Measurements from ENCODE around the gene CELF4.

Gene CELF4

DNA sequence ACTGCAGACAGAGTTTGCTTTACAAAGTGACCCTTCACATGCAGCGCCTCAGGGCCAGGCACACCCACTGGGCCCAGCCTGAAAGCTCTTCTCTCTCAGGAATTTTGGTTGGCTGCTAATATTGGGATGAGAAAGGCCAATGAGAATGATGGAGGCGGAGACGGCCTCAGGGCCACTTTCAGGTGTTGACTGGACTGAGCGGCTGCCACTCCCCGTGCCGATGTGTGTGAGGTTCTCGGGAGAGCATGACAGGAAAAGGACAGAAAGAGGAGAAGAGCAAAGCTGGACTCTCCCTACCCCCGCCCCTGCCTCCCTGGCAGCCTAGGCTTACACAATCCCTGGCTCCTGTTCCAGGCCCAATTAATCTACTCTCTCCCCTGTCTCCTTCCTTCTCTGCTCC, 155.7 kb downstream of the CELF4 start:
- no peak for ATAC-seq
- DNase-seq, result no peak

- DNase-seq (no peak), ATAC-seq (no peak)
These were observed 156.8 kb downstream of the CELF4 start for GRCh38 chr18:37408676-37409265.

DNA sequence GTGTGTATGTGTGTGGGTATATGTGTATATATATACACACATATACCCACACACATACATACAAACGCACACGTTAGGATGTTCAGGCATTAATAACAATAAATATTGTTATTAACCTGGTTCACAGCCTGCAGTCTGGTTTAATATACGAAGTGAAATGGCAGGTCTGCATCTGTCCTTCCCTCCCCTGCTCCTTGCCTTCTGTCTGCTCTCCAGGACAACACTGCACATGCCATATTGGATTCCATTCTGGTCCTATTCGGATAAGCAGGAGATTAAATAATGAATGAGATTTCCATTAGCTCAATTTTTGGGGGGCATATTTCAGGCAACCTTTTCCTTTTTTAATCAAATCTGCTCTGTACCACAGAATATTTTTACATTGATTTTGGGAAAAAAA, 158.0 kb downstream of the CELF4 start:
- DNase-seq, result no peak
- no peak for ATAC-seq

DNA sequence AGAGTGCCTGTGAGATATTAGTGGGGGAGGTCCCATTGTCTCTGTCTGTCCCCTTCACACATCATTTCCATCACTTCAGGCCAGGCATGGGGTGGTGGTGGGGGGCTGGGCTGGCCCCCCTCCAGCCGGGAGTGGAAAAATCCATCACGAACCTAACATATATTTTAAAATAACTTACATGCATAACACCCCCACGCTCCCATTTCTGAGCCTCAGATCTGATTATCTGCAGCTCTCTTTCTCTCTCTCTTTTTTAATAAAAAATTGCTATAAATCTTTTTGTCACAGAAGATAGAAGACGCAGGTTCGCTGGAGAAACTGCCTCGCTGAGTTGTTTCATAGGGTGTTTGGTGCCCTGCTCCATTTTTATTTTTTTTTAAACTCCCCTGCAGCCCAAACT, 159.8 kb downstream of the CELF4 start:
- no peak for DNase-seq
- ATAC-seq, result no peak

GRCh38 chr18:37405229-37405628, 160.4 kb downstream of the CELF4 start:
- ATAC-seq (no peak), DNase-seq (no peak)

GRCh38 chr18:37403788-37404187, 161.8 kb downstream of the CELF4 start:
- DNase-seq (no peak), ATAC-seq (no peak)

DNA sequence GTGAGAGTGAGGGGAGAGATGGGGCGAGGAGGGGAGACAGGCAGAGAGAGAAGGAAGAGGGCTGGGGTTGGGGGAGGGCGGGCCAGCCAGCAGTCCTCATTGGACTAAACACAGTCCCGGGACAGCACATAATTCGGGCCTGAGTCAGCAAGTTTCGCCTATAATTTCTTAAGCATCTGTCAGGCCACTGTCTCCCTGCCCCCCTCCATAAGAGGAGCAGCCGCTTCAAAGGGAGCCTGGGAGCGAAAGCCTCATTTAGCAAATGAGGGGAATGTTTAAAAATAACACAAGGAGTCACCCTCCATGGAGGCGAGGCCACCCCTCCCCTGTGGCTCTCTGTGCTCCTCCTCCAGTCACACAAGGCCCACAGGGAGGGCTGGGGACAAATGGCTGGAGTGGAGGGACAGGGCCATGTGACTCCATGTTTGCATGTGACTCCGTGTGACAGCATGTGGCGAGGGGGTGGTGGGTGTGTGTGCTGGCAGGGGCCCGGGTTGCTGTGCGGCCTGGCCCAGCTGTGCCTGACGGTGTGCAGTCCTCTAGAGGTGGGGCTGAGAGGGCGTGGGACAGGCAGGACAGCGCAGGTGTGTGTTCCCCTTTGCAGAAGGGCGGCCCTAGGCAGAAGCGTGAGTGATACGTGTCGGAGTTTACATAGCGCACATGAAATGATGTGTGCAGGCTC, 162.4 kb downstream of the CELF4 start:
- ATAC-seq (no peak), DNase-seq (no peak)

- no peak for ATAC-seq
These were observed 162.9 kb downstream of the CELF4 start for GRCh38 chr18:37402735-37403099.

GRCh38 chr18:37400802-37401201, 164.8 kb downstream of the CELF4 start:
- DNase-seq, result no peak
- no peak for ATAC-seq

More at GRCh38 chr18:37402735-37403099, 162.9 kb downstream of the CELF4 start:
- DNase-seq, result no peak

DNA sequence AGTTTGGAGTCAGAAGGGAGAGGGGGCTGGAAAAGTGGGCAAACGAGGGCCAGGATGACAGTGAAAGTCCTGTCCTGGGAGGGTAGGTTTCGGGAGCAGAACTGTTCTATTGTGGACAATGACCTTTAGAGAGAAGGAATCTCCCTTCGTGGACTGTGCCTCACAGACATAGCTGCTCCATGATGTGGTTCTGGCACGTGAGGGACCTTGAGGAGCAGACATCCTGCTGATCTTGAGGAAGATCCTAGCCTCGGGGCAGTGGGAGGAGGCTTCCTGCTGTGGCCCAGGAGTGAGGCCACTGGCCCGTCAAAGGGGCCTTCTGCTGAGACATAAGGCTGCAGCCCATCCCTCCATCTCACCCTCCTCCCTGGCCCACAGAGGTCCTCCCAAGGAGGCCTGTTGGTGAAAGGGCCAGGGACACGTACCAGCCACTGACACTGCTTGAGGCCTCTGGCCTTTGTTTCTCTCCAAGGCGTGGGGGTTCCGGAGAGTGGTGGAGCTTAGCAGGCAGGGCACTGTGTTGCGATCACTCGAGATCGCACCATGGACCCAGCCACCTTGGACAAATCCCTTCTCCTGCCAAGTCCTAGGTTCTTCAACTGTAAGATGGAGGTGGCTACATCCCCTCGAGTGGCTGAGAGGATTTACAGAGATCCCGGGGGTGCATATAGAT, 167.2 kb downstream of the CELF4 start:
- DNase-seq (no peak), ATAC-seq (no peak)

- DNase-seq, result no peak
- no peak for ATAC-seq
These were observed 167.8 kb downstream of the CELF4 start for GRCh38 chr18:37397814-37398213.

GRCh38 chr18:37396971-37397720, 168.5 kb downstream of the CELF4 start:
- ATAC-seq, result no peak
- no peak for DNase-seq

DNA sequence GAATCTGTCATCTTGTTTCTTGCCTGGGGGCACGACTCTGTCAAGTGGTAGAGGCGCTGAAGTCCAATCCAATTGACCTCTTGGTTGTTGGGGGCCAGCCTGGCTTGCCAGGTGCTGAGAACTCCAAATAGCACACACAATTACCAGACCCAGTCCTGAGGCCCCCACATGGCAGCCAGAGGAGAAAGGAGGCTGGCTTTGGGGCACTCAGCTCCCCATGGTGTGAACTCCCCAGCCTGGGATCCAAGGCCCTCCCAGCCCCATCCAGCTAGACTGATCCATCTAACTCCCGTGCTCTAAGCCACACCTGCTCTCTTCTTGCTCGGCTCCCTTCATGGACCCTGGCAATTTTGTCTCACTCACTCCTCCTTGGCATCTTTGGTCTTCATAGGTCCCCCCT, 170.0 kb downstream of the CELF4 start:
- no peak for DNase-seq
- no peak for ATAC-seq

DNA sequence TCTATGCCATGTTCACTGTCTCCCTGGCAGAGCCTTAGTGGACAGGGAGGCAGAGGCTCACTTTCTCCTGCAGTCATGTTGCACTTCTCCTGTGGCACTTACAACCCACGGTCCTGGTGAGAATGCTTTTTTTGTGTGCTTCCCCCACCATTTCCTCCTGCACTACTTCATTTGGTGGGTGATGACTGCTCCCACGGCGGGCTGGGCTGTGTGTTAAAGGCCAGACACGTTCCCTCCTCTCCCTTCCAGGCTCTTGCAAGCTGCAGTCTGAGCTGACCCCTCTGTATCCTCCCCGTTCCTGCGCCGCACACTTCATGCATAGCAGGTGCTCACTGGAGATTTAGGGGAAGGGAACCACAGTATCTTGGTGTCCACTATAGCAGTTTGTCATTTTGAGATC, 170.5 kb downstream of the CELF4 start:
- DNase-seq, result no peak
- ATAC-seq, result no peak

DNA sequence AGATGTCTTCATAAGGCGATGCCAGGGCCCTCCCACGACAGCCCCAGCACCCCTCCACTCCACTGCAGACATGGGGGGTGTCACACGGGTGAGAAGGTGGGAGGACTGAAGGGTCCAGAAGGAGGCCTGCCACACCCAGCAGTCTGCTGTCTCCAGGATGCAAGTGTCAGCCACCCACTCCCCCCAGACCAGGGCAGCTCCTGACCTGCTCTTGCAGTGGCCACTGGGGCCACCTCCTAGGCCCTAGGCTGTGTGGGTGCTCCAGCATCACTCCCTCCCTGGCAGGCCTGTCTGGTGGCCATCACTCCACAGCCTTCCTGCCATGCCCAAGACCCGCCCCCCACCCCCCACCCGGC, 171.0 kb downstream of the CELF4 start:
- no peak for ATAC-seq
- no peak for DNase-seq

DNA sequence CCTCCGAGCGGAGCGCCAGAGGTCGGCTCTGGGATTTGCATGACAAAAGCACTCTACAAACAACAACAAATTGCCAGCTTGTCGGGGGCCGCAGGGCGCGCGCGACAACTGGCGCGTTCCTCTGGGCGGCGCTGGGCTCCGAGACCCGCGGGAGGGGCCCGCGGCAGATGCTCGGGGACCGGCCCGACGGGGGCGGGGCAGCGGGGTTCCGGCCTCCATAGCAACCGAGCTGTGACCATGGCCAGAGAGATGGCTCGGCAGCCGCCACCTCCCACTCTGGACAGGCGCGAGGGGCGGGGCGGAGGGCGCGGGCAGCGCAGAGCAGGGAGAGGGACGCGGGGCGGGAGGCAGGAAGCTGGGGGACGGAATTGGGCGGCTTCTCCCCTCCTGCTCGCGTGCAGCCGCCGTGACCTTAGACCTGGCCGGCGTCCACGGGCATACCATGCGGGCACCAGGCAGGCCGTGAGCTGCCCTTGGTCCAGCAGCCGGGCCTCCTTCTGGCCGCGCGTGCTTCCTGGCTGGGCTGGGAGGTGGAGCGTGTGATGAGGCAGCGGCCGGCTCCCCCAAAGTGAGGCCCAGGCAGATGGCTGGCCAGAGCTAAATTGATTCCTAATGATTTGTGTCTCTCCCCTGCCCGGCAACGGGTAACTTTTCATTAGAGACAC, 171.5 kb downstream of the CELF4 start:
- no peak for ATAC-seq
- DNase-seq, result no peak

GRCh38 chr18:37393221-37393827, 172.3 kb downstream of the CELF4 start:
- no peak for DNase-seq
- ATAC-seq, result no peak

DNA sequence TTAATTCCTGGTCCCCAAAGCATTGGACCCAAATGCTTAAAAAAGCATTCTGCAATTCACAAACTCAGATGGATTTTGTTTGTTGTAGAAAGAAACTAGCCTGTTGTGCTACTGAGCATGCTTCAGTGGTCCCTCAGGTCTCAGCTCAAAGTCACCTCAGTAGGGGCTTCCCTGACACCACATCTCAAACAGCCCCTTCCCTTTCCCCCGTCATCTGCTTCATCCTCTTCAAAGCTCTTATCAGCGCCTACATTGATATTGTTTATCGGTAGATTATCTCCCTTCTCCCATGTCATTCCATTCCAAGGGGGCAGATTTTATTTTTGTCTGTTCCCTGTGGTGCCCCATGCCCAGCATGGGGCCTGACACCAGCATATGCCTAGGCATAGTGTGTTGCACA, 172.9 kb downstream of the CELF4 start:
- ATAC-seq, result no peak
- no peak for DNase-seq

- peak; percentile 7 for ATAC-seq
- no peak for DNase-seq
These were observed 173.7 kb downstream of the CELF4 start for GRCh38 chr18:37391698-37392548.

DNA sequence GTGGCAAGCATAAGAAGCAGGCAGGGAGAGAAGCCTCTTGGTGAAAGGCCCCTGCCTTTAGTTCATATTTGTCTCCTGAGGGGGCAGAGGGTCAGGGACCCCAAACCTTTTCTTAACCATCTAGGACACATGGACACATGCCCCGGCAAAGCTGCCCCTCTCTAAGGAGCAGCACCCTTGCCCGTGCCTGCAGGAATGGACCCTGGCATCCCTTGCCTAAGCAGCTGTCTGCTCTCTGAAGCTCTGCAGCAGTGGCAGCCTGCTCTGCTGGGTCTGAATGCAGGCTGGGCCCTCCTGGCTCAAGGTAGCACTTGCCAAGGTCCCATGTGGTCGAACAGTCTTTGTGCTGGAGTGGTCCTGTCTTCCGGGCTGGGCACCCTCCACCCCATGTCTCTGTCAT, 174.4 kb downstream of the CELF4 start:
- DNase-seq, result no peak
- ATAC-seq, result no peak

GRCh38 chr18:37390687-37391086, 174.9 kb downstream of the CELF4 start:
- DNase-seq, result no peak
- no peak for ATAC-seq
